Urothelium cell line (cell line): ENCODE results near the gene PRR29.
"Not testable (repeated sequence)": the region's sequence is repeated elsewhere in the genome, so short reads cannot be mapped to it uniquely, and the experiment has no call there.

ENCODE experiments used
- DNase-seq: peaks from one replicate; pipeline ENCODE4 v3.0.0; 2011; ENCODE audit warnings: low spot score, mixed read lengths
- FAIRE-seq: peaks from 2 replicates; lab custom pipeline; 2011; peaks lifted over from hg19 to GRCh38; lab: Jason Lieb, UNC

PRR29 gene

DNA sequence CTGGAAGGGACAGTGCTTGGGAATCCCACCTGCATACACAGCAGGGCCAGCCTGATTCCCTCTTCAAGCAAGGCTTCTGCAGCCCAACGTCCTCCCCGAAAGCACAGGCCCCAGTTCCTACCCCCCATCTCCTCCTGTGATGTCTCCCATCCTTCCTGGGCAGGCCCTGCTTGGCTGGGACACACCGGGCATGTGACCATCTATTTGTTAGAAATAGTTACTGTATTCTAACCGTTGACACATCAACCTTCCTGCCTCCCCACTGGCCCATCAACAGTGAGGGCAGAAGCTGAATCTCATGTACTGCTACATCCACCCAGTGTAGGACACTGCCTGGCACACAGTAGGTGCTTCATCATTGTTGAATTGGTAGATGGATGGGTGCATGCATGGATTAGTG, 10.7 kb downstream of the PRR29 start:
- FAIRE-seq (no peak), DNase-seq (peak; percentile 3)

DNA sequence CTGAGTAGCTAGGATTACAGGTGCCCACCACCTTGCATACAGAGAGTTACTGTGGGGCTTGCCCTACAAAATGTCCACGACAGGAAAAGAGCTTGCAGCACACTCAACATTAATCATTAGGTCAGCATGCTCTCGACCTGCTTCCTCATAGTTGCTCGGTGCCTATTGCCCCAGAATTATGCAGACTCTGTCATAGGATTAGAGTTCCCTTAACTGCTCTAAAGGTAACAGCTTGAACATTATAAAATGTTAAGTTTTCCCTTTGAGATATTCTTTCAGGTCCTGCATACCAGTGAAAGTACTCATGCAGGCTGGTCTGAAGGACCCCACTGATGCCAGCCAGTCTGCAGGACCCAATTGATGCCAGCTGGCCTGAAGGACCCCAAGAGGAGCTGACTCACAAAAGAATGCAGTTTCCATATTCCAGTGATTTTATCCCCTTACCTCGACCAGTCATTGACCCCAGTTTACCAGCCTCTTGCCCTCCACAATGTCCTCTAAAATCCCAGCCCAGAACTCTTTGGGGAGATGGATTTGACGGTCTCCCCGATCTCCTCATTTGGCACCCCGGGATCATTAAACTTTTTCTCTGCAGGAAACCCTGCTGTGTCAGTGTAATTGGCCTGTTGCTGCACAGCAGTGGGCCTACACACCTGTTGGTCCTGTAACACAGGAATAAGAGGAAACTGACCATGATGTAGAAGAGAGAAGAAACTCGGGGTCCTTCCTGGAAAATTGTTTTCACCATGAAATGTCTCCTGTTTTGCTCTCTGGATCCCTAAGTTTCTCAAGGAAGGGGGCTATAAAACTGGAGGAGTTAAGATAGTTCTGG, 11.6 kb downstream of the PRR29 start:
- DNase-seq = peak; percentile 2
- no peak for FAIRE-seq

DNA sequence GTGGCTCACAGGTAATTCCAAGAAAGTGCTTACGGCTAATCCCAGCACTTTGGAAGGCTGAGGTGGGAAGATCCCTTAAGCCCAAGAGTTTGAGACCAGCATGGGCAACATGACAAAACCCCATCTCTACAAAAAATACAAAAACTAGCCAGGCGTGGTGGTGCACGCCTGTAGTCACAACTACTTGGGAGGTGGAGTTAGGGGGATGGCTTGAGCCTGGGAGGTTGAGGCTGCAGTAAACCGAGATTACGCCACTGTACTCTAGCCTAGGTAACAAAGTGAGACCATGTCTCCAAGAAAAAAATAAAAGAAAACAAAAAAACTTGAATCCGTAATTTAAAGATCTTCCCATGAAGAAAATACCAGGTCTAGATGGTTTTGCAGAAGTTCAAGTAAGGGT, 17.3 kb downstream of the PRR29 start:
- no peak for DNase-seq
- FAIRE-seq = no peak

- no peak for FAIRE-seq
- DNase-seq = no peak
These were observed 18.2 kb downstream of the PRR29 start for GRCh38 chr17:64016231-64016784.

DNA sequence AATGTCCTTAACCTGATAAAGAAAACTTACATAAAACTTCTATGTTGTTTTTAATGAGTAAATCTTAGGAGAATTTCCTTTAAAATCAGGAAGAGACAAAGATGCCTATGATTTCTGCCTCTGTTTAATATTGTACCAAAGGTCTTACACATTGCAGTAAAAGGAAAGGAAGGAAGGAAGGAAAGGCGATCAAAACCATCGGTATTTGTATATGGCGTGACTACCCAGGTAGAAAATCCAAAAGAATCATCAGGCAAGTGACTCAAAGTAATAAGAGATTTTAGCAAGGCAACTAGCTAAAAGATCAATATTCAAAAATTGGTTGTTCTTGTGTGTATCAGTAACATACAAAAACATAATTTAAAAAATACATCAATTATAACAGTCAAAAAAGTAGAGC, 18.8 kb downstream of the PRR29 start:
- DNase-seq (no peak), FAIRE-seq (no peak)

GRCh38 chr17:64017381-64017980, 19.3 kb downstream of the PRR29 start:
- DNase-seq (no peak), FAIRE-seq (no peak)

GRCh38 chr17:64019551-64019961, 21.4 kb downstream of the PRR29 start:
- not testable (repeated sequence) for FAIRE-seq

DNA sequence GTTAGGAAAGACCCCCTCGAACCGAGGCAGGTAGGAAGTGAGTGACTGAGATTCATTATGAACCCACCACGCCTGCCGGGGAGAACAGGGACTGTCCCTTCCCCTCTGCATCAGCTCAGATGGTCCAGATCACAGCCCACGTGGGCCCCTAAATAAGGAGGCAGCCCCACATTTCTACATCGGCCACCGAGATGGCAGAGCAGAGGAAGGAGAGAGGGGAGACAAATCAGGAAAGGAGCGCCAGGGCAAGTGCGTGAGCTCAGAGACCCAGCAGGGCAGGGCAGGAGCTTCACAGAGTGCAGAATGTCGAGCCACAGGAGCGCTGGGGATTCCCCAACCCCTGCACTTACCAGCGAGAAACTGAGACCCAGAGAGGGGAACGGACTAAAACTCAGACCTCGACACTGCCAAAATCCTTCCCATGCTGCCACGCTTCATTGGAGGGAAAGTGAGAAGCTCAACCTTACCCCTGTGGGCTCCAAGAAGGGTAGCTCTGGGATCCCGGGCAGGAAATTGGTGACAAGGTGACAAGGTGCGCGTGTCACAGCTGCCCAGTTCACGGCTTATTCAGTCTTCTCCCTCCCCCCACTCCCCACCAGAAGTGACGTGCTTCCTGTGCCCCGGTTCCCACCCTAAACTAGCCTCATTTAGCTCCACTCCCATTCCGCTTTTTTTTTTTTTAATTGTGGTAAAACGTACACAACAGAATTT, 22.1 kb downstream of the PRR29 start, which contains the start of gene ICAM2:
Gene ICAM2, minus strand, starts transcription at position 578 of the 711 bp plus-strand sequence. CDS start 13,942 bp downstream, outside the sequence.
- no peak for FAIRE-seq
- peak; percentile 2 for DNase-seq

More at GRCh38 chr17:64019551-64019961, 21.4 kb downstream of the PRR29 start:
- DNase-seq = not testable (repeated sequence)

- FAIRE-seq (no peak), DNase-seq (no peak)
These were observed 24.5 kb downstream of the PRR29 start for GRCh38 chr17:64022611-64023063.

DNA sequence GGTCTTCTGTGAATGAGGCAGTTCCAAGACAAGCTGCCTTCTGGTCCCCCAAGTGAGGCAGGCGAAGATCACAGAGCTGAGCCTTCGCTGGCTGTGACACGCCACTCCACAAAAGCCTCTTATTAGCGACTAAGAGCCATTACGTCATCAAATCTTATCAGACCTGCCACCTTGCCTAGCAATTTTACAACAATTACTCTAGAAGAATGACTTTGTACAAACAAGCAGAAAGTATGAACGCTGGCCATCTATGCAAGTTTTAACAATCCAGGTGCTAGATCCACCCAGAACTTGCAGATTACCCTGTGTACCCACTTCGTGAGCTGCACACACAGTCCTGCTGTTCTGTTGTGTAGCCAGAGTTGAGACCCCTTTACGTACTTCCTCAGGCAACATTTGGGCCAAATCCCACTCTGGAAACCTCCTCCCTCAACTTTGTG, 26.1 kb downstream of the PRR29 start:
- FAIRE-seq = no peak
- DNase-seq = no peak

- DNase-seq (no peak), FAIRE-seq (no peak)
These were observed 26.9 kb downstream of the PRR29 start for GRCh38 chr17:64024781-64025731.

DNA sequence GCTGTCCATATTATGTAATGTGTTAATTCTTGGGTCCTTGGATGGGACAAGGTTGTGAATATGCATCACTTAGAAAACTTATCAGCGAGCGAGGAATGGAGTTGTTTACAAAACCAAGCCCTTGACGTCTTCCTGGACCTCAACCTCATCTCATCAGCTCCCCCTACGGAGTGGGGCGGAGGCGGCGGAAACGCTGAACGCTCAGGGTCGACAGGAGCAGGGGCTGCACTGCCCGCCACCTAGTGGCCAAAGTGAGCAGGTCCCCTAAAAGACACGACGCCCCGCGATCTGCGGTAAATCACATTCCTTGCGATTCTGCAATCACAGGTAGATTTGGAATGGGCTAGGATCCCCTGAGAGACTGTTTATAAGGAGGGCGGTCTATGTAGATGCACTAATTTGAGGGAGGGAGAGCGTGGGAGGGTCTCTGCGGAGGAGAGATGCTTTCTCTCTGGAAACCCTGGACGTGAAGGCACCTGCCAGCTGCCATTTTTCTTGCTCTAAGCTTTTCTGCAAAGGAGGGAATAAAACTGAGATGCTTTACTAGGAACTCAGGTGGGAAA, 27.7 kb downstream of the PRR29 start:
- peak; percentile 94 for DNase-seq
- FAIRE-seq = peak; percentile 17

DNA sequence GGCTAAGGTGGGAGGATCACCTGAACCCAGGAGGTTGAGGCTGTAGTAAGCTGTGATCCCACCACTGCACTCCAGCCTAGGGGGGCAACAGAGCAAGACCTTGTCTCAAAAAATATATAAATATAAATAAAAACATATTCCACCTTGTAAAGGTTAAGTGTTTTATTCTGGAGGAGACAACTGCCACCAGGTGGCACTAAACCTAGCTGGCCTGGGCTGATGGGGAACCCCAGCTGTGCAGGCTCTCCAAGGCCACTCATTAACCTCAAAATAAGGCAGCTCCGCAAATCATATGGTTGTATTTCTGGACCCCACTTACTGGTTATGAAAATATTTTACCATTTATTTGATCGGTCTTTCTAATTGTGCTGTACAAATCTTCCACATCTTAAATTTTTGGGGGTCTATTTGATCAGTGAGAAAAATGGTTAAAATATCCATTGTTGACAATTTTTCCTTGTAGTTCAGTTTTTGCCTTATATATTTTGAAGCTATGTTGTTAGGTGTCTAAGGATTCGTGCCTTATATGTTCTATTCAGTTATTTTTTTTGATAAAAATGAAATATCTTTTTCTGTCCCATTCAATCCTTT, 30.8 kb downstream of the PRR29 start:
- FAIRE-seq (no peak), DNase-seq (peak; percentile 77)

DNA sequence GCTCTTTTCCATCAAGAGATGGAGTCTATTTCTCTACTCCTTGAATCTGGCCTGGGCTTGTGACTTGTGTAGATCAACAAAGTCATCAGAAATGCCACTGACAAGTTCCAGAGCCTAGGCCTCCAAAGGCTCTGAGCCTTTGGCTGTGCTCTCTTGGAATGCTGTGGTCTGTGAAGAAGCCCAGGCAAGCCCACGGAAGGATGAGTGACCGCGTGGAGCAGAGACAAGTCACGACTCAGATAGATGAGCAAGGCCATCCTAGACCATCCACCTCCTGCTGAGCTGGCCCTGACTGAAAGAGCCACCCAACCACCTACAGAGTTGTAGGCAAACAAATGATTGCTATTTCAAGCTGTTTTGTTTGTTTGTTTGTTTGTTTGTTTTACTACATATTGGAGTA, 33.9 kb downstream of the PRR29 start:
- DNase-seq (no peak), FAIRE-seq (no peak)

- DNase-seq = no peak
- peak; percentile 5 for FAIRE-seq
These were observed 38.2 kb downstream of the PRR29 start for GRCh38 chr17:64036198-64036922.

DNA sequence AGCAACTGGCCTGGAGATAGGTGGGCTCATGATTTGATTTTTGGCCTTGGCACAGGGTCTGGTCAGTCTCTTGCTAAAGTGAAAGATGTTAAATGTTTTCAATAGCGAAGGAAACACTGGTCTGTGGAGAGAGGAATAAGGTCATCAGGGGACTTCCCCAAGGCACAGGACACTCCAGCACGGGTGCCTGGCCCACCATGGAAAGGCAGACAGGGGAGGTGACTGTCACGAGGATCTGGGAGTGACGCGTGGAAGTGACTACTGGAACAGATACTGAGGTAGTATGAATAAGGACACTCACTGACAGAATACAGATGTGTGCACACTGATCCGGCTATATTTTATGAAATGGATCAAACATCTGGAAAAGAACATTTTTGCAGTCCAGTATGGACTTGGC, 39.0 kb downstream of the PRR29 start:
- DNase-seq (no peak), FAIRE-seq (no peak)

GRCh38 chr17:64037802-64038201, 39.7 kb downstream of the PRR29 start:
- no peak for FAIRE-seq
- no peak for DNase-seq

GRCh38 chr17:64038331-64039105, 40.4 kb downstream of the PRR29 start:
- FAIRE-seq (no peak), DNase-seq (no peak)
